ENCODE results near the gene CYRIA. TPM values are rescaled to one million over a fixed set of nuclear protein-coding genes. Genes with fewer than 3 reads are reported as not detected.

Gene CYRIA
- 9.3 TPM for total RNA-seq

DNA sequence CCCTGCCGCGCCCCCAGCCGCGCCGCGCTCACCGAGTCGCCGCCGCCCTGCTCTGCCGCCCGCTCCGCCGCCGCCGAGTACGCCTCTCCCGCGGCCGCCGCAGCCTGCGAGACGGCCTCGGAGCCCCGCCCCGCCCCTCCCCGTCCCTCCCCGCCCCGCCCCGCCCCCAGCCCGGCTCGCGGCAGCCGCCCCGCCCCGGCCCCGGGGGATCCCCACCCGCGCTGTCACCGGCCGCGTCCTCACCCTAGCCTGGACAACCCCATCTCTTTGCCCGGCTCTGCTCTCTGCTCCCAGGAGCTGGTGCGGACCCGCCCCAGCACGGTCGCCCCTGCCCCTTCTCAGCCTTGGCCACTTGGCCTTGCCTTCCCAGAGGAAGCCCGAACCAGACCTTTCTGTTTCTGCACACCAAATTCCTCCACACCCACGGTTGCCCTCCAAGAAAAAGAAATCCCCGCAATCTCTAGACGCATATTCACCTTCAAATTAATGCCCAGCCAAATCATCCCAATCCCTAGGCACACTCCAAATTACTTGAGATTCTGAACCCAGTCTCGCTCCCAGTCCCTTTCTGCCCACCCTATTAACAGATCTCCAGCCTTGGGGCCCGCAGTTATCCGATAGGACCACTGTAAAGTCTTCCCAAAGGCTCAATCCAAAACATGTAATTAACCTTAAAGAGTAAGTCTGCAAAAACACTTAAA is at the start of gene CYRIA:
TSS of gene CYRIA (minus strand) at position 87 of the 701 bp plus-strand sequence. CDS start 77,715 bp downstream, outside the sequence.

